Nephron progenitor cell (in vitro differentiated cells): ENCODE results near the gene BCL11B.
"Not testable (repeated sequence)": the region's sequence is repeated elsewhere in the genome, so short reads cannot be mapped to it uniquely, and the experiment has no call there.

Experiments used
- DNase-seq: peaks from one replicate; pipeline ENCODE4 v3.0.0; 2021
- H3K27ac Mint-ChIP-seq: 2 replicates; pipeline ENCODE4 v1.8.0; 2021; ENCODE audit warnings: mild to moderate bottlenecking, moderate library complexity, mixed read lengths
- H3K27me3 Mint-ChIP-seq: 2 replicates; pipeline ENCODE4 v1.8.0; 2021; ENCODE audit warnings: mild to moderate bottlenecking, low read depth, mixed read lengths; ENCODE audit not compliant: poor library complexity
- H3K36me3 Mint-ChIP-seq: 2 replicates; pipeline ENCODE4 v1.8.0; 2021; ENCODE audit warnings: low read depth, mixed read lengths
- H3K4me1 Mint-ChIP-seq: 2 replicates; pipeline ENCODE4 v1.8.0; 2021; ENCODE audit warnings: mixed read lengths
- H3K4me3 Mint-ChIP-seq: 2 replicates; pipeline ENCODE4 v1.8.0; 2021; ENCODE audit warnings: mild to moderate bottlenecking, moderate library complexity, mixed read lengths
- H3K9me3 Mint-ChIP-seq: 2 replicates; pipeline ENCODE4 v1.8.0; 2021; ENCODE audit warnings: mild to moderate bottlenecking, moderate library complexity, mixed read lengths
- TF ChIP-seq, protein P1 (sequence below): fragments of 200-600 bp; sonication (generic); IDR thresholded peaks from 2 replicates; pipeline ENCODE4 v1.5.0; 2021; ENCODE audit warnings: antibody characterized with exemption

Gene BCL11B

GRCh38 chr14:99229654-99230207, 42.3 kb downstream of the BCL11B start:
- H3K27me3 Mint-ChIP-seq: peaks cover 20% of the 10 kb centered on the region
- TF ChIP-seq, protein P1, sequence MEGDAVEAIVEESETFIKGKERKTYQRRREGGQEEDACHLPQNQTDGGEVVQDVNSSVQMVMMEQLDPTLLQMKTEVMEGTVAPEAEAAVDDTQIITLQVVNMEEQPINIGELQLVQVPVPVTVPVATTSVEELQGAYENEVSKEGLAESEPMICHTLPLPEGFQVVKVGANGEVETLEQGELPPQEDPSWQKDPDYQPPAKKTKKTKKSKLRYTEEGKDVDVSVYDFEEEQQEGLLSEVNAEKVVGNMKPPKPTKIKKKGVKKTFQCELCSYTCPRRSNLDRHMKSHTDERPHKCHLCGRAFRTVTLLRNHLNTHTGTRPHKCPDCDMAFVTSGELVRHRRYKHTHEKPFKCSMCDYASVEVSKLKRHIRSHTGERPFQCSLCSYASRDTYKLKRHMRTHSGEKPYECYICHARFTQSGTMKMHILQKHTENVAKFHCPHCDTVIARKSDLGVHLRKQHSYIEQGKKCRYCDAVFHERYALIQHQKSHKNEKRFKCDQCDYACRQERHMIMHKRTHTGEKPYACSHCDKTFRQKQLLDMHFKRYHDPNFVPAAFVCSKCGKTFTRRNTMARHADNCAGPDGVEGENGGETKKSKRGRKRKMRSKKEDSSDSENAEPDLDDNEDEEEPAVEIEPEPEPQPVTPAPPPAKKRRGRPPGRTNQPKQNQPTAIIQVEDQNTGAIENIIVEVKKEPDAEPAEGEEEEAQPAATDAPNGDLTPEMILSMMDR: no peak
- peak overlapping the region; percentile 58 for H3K4me3 Mint-ChIP-seq
- peaks cover 4% of the 10 kb centered on the region for H3K36me3 Mint-ChIP-seq
- peaks cover 71% of the 10 kb centered on the region for H3K4me1 Mint-ChIP-seq
- no peak overlapping the region for H3K27ac Mint-ChIP-seq
- no peaks in the 10 kb centered on the region for H3K9me3 Mint-ChIP-seq
- peak; percentile 44 for DNase-seq

DNA sequence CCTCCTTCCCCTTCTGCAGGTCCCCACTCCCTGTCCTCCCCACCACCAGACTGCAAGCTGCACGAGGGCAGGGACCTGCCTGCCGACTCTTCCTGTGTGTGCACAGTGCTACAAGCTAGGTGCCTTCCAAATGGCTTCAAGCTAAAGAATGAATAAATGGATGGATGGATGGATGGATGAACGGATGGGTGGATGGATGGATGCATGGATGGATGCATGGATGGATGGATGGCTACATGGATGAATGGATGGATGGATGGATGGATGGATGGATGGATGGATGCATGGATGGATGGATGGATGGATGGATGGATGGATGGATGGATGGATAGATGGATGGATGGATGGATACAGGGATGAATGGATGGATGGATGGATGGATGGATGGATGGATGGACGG, 43.2 kb downstream of the BCL11B start:
- H3K27ac Mint-ChIP-seq, H3K36me3 Mint-ChIP-seq, H3K9me3 Mint-ChIP-seq, DNase-seq: not testable (repeated sequence)
- peaks cover 62% of the 10 kb centered on the region for H3K4me1 Mint-ChIP-seq
- peaks cover 20% of the 10 kb centered on the region for H3K27me3 Mint-ChIP-seq
- peak overlapping the region; percentile 13 for H3K4me3 Mint-ChIP-seq

GRCh38 chr14:99226687-99227086, 45.3 kb downstream of the BCL11B start:
- H3K27ac Mint-ChIP-seq: no peak overlapping the region
- TF ChIP-seq, protein P1: no peak
- DNase-seq: no peak
- no peak overlapping the region for H3K4me3 Mint-ChIP-seq
- H3K4me1 Mint-ChIP-seq: peaks cover 45% of the 10 kb centered on the region
- peaks cover 4% of the 10 kb centered on the region for H3K36me3 Mint-ChIP-seq
- H3K9me3 Mint-ChIP-seq: no peaks in the 10 kb centered on the region
- peaks cover 23% of the 10 kb centered on the region for H3K27me3 Mint-ChIP-seq

DNA sequence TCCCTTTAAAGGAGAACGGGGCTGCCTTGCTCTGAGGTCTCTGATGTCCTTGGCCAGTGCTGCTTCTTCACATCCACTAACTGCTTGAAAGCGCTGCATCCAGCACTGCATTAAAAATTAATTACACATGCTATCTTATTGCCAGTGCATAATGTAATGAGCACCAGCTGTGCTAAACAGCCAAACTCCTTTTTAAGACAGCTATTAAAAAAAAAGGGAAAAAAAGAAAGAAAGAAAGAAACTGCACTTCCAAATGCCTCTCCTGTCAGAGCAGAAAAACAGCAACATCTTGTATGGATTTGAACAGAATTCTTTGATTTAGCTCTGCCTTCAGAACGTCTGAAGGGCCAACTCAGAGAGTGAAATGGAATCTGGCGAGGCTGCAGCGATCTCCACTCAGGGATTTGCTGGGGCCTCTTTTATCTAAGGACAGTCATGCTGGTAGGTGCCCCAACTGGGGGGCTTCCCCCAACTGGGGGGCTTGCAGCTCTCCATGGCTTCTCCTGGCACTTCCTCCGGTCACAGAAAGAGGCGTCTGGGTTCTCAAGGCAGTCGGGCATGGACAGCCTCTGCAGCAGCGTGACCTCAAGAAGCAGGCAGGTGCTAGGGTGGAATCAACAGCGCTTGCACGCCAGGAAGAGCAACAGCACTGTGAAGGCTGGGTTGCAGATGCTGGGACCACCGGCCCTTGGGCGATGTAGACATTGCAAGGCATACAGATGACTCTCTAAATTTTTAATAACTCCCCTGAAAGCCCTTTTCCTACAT, 46.4 kb downstream of the BCL11B start:
- H3K4me1 Mint-ChIP-seq: peaks cover 41% of the 10 kb centered on the region
- no peak overlapping the region for H3K27ac Mint-ChIP-seq
- no peak for DNase-seq
- TF ChIP-seq, protein P1: no peak
- peaks cover 4% of the 10 kb centered on the region for H3K36me3 Mint-ChIP-seq
- peaks cover 23% of the 10 kb centered on the region for H3K27me3 Mint-ChIP-seq
- no peaks in the 10 kb centered on the region for H3K9me3 Mint-ChIP-seq
- no peak overlapping the region for H3K4me3 Mint-ChIP-seq

- peaks cover 34% of the 10 kb centered on the region for H3K4me1 Mint-ChIP-seq
- H3K27ac Mint-ChIP-seq: no peak overlapping the region
- H3K27me3 Mint-ChIP-seq: peaks cover 23% of the 10 kb centered on the region
- H3K4me3 Mint-ChIP-seq: no peak overlapping the region
- DNase-seq: no peak
- H3K9me3 Mint-ChIP-seq: no peaks in the 10 kb centered on the region
- peaks cover 4% of the 10 kb centered on the region for H3K36me3 Mint-ChIP-seq
- TF ChIP-seq, protein P1: no peak
These were observed 47.0 kb downstream of the BCL11B start for GRCh38 chr14:99224948-99225347.

- H3K27ac Mint-ChIP-seq: no peak overlapping the region
- H3K27me3 Mint-ChIP-seq: peaks cover 20% of the 10 kb centered on the region
- H3K4me3 Mint-ChIP-seq: no peak overlapping the region
- no peaks in the 10 kb centered on the region for H3K9me3 Mint-ChIP-seq
- TF ChIP-seq, protein P1: no peak
- DNase-seq: no peak
- H3K4me1 Mint-ChIP-seq: peaks cover 28% of the 10 kb centered on the region
- peaks cover 4% of the 10 kb centered on the region for H3K36me3 Mint-ChIP-seq
These were observed 47.7 kb downstream of the BCL11B start for GRCh38 chr14:99224116-99224910.
